Right renal cortex interstitium (tissue), 3 donors: ENCODE results near the gene PPP1R12B. TPM values are rescaled to one million over a fixed set of nuclear protein-coding genes. Genes with fewer than 3 reads are reported as not detected.
"Not testable (repeated sequence)": the region's sequence is repeated elsewhere in the genome, so short reads cannot be mapped to it uniquely, and the experiment has no call there.

Source experiments
- DNase-seq, 3 donors: peaks; one replicate each; pipeline ENCODE4 v3.0.0-alpha.2; 2013; ENCODE audit warnings: low read depth in 3 of 3, low spot score in 2 of 3
- polyA plus RNA-seq, 3 donors: library from polyadenylated mRNA; unstranded; fragments of 120-200 nt; gene quantifications; one replicate each; pipeline ENCODE4 v1.2.1, GENCODE V29; 2013; ENCODE audit not compliant: insufficient read length in 3 of 3

The PPP1R12B gene
- polyA plus RNA-seq, 3 donors: 13.0 to 16.0 (median 15.6) TPM

DNA sequence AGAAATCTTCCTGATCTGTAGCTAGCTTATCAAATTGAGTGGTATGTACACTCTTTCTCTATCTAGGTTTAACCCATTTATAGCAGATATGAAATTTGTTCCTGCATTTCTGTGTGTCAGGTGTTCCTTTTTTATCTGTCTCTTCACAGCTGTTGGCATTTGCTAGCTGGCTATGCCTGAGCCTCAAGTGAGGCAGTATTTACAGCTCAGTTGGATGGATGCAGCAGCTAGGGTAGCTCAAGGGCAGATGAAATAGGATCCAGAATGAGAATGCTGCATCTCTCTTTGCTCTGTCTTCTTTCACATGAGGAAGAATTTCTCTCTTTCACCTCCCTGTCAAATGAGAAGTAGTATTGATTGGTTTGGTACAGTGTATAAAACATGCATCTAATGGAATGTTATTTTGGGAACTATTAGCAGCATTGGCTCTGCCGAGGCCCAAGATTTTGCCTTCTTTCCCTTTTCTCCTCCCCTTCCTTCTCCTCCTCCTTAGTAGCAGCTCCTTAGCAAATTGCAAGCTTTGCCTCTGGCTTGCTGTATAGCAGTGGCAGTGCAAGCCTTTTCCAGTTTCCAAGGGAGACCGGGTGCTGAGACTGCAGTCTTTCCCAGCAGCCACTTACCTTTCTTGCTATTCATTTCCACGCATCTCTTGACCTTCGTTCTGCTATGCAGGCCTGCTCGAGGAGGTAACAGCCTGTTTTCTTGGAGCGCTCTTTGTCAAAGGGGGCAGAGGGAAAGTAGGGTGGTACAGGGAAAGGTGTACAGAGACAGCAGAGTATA is 125.0 kb downstream of the PPP1R12B start:
- DNase-seq: not testable (repeated sequence)

DNA sequence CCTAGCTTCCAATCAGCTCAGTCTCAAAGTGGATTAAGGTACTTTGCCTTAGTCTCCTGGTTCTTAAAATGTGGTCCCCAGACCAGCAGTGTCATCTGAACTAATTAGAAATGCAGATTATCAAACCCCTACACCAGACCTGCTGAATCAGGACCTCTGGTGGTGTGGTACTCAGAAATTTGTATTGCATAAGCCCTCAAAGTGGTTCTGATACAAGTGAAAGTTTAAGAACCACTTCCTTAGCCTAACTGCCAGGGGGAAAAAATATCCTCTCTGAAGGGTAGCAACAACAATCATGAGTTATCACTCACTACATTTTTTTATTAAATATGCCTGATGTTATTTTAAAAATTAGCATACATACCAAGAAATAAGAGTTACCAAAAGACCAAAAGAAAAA is 131.2 kb downstream of the PPP1R12B start:
- not testable (repeated sequence) for DNase-seq

DNA sequence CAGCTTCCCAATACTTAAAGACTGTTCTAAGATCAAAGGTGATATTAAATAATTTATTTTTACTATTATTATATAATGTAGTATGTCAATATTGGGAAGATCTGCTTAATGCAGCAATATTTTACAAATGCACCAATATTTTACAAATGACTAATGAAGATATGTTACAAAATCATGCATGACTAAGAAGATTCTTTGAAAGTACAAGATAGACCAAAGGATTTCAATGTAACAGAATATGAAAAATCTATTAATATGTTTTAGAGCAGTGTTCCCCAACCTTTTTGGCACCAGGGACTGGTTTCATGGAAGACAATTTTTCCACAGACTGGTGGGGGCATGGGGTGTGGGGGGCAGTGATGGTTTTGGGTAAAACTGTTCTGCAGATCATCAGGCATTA is 132.1 kb downstream of the PPP1R12B start:
- not testable (repeated sequence) for DNase-seq

DNA sequence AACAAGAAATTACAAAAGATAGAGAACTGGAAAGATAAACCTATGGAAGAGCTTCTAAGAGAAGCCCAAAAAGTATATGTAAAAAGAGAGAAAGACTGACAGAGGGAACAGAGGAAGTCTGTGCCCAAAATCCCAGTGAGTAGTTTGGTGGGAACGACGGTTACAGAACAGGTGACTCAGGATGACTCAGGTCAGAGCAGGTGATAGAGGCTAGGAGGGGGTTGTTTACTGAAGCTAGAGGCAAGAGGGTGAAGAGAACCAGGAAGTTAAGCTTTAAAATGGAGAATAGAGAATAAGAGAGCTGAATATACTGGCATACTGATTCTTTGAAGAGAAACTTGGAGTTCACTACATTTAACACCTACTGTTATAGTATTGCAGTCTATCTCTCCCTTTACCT is 134.9 kb downstream of the PPP1R12B start:
- DNase-seq: not testable (repeated sequence)

DNA sequence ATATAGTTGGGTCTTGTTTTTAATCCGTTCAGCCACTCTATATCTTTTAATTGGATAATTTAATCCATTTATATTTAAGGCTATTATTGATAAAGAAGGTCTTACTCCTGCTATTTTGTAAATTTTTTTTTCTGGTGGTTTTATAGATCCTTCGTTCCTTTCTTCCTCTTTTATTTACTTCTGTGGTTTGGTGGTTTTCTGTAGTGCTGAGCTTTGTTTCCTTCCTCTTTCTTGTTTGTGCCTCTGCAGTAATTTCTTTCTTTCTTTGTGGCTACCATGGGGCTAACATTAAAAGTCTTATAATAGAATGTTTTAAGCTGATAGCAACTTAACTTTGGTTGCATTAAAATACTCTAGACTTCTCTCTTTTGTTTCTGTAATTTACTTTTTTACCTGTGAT is 135.5 kb downstream of the PPP1R12B start:
- not testable (repeated sequence) for DNase-seq

DNA sequence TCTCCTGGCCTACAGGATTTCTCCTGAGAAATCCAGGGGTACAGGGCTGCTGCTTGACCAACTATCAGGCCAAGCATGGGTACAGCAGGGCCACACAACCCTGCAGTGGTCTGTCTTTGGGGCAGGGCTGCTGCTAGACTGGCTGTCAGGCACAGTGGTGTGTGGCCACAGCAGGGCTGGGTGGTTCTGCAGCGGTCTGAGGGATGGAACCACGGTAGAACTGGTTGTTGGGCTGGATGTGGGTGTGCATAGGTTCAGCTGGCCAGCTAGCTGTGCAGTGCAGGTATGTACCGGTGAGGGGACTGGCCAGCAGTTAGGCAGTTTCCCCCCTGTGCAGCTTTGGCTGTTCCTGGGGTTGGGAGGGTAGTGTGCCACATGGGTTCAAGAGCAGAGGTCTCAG is 136.3 kb downstream of the PPP1R12B start:
- DNase-seq: not testable (repeated sequence)

DNA sequence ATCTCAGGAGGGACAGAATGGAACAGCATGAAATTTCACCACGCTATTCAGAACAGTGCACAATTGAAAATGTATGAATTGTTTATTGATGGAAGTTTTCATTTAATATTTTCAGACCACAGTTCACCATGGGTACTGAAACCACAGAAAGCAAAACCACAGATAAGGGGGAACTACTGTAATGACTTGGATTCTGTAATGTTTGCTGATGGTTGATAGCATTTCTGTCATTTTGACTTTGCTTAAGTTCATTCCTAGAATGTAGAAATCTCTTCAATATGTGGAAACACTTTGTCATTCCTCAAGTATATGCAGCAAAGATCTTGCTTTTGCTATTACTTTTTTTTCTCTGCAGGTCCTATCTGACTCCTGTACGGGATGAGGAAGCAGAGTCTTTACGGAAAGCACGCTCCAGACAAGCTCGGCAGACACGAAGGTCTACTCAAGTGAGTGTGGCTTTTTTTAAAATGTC is 139.7 kb downstream of the PPP1R12B start:
- not testable (repeated sequence) for DNase-seq

DNA sequence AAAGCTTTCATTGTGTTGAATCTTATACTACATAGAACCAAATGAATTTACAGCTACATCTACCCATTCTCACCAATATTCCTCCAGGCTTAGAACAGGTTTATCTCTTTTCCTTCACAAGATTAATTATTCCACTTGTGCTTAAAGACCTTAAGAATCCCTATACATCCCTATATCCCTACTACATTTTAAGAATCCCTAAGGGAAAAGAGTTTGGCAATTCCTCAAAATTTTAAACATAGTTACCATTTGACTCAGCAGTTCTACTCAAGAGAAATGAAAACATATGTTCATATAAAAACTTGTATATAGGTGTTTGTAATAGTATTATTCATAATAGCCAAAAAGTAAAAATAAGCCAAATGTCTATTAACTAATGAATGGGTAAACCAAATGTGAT is 140.6 kb downstream of the PPP1R12B start:
- DNase-seq: not testable (repeated sequence)

DNA sequence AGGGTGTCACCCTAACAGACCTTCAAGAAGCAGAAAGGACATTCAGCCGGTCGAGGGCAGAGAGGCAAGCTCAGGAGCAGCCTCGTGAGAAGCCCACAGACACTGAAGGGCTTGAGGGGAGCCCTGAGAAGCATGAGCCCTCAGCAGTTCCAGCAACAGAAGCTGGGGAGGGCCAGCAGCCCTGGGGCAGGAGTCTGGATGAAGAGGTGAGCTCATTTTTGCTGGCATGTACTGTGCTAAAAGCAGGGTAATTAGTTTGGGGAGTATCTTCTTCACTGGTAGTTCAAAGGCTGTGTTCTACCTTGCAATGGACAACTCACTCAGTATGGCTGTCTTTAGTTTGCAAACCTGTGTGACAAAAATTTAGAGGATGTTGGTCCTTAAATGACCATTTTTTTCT is 144.6 kb downstream of the PPP1R12B start:
- DNase-seq: not testable (repeated sequence)

DNA sequence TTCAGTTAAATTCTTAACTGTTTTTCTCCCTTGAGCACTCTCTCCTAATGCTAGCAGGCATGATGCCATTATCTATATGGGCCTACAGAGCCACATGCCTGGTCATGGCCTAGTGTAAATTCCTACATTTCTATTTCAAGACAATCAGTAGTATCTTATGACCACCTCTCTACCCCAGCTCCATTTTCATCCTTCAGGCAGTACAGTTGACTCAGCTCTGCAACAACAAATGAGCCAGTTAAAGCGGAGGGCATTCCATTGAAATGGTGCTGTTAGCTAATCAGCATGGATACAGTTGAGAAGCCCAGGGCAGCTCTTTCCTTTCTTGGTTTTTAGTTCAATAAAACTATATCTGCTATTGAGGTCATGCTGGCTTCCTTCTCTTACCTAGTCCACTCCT is 150.0 kb downstream of the PPP1R12B start:
- no peak for DNase-seq

DNA sequence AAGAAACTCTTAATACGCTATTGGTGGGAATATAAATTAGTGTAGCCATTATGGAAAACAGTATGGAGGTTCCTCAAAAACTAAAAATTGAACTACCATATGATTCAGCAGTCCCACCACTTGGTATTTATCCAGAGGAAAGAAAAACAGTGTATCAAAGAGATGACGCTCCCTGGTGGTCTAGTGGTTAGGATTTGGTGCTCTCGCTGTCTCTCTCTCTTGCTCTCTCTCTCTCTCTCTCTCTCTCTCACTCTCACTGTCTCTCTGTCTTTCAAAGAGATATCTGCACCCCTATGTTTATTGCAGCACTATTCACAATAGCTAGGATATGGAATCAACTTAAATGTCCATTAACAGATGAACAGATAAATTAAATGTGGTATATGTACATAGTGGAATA is 151.5 kb downstream of the PPP1R12B start:
- not testable (repeated sequence) for DNase-seq

DNA sequence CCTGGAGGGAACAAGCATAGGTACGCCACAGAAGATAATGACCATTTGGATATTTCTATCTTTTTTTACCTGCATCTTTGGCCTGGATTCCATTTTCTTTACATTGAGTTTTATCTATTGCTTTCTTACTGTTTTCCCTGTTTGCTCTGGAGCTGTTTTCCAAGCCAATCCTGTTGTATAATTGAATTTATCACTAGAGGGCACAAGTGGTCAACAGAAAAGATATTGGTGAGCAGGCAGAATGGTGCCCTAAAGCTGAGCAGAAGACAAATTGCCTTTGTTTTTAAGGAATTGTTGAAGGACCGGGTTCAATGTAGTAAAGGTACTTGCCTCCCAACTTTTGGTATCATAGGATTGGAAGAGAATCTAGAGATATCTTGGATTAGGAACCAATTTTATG is 152.8 kb downstream of the PPP1R12B start:
- DNase-seq: peak in 2 of 3 donors; percentile 7 to 8

DNA sequence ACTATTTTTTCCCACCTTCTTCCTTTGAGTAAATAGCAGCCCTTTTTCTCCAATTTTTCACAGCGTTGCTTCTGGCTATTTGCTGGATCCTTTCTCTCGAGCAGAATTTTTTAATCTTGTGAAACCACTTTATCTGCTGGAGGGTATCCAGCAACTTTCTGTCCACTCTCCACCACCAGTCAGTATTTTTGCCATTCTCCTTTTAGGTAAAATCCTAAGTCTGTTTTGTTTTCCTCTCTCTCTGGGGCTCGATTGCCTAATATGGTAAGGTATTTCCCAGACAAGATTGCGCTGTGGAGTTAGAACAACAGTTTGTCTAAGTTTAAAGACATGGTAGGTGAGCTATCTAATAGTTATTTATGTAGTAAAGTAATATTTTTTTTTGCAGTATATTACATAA is 156.9 kb downstream of the PPP1R12B start:
- peak in 1 of 3 donors; percentile 2 for DNase-seq

DNA sequence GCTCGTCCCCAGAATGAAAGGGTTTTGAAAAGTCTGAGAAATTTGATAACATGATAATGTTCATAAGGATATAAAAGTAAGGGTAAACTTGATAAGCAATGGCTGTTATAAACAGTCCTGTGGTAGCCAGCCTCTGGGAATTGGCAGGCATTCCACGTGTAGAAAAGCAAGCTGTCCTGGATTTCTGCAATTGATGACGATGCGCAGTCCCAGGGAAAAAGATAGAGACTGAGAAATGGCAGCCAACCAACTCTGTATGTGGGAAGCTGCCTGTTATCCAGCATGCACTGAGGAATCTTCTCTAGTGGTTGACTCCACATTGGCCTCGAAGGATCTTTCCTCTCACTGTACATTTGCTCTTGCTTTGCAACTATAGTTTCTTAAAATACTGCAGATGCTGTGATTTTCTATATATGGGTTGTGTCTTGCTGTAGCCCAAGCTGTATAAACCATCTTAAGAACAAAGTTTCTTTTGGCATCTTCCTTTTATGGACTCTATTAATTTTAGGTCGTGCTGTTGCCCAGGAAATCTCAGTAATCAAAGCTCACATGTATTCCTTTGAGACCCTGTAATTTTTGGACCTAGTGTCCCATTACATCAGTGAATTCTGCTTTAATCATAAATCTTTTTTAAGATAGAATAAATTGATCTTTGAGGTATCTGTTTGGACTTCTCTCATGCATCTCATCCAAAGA is 157.5 kb downstream of the PPP1R12B start:
- not testable (repeated sequence) for DNase-seq

DNA sequence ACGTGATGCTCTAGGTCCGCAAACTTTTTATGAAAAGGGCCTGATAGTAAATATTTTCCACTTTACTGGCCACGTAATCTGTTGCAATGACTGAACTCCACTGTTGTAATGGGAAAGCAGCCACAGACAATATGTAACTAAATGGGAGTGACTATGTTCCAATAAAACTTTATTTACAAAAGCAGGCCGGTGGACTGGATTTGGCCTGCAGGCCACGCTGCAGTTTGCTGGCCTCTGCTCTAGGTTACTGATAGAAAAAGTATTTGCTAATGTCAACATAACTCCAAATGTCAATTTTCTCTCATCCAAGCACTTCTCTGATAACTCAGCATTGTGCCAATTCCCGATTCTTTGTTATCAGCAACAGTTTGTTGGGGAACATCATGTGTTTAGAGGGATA is 160.4 kb downstream of the PPP1R12B start:
- not testable (repeated sequence) for DNase-seq

DNA sequence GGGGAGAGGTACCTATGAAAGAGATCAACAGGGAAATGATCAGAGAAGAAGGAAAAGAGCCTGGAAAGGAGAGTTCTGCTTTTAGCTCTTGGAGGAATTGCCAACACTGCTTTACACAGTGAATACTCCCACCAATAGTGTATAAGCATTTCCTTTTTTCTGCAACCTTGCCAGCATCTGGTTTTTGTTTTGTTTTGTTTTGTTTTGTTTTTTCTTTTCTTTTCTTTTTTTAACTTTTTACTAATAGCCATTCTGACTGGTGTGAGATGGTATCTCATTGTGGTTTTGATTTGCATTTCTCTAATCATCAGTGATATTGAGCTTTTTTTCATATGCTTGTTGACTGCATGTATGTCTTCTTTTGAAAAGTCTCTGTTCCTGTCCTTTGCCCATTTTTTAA is 165.4 kb downstream of the PPP1R12B start:
- not testable (repeated sequence) for DNase-seq

DNA sequence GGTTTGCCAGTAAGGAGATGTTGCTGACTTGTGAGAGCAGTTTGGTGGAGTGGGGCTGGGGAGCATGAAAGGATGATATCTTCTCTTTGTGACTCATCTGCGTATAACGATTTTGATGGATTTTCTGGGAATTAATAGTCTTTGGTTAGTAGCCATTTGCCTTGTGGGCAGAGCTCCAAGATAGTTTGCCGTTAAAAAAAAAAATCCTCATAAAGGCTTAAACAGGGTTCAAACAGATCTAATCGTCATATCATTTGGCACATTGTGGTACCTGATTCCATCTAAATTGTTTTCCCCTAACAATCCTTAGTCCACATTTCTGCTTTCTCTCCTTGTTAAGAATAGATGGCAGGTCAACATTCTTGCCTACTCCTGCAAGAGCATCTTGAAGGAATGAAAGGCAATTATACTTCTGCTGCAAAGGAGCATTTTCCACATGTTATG is 168.0 kb downstream of the PPP1R12B start:
- DNase-seq: no peak

DNA sequence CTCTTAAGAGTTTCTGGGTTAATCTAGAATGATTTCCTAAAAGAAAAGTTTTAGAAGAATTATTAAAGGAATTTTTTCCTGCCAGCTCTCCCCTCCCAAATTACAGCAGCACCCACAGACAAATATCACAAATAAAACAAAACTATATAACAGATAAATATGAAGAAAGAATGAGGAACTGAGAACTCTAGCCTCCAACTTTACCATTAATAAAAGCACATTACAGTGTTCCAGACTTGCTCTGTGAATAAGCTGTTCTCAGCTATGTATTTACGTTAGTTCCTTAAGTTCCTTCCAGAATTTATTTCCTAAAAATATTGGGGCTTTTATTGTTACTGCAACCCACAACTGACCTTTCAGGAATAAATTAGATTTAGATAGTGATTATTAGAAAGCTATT is 168.6 kb downstream of the PPP1R12B start:
- DNase-seq: not testable (repeated sequence)

DNA sequence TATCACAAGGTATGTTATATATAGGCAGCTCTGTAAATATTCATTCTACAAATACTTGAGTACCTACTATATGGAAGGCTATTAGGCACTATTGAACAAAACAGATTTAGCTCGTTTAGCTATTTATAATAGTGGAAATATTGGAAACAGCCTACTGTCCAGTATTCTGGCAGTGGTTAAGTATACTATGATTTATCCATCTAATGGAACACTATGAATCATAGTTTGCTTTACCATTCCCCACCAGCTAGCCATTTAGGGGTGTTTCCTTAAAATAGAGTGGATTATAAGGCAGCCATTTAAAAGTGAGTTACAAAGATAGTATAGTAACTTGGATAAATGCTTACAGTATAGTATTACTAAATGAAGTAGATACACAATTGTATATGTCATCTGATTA is 169.7 kb downstream of the PPP1R12B start:
- DNase-seq: not testable (repeated sequence)

DNA sequence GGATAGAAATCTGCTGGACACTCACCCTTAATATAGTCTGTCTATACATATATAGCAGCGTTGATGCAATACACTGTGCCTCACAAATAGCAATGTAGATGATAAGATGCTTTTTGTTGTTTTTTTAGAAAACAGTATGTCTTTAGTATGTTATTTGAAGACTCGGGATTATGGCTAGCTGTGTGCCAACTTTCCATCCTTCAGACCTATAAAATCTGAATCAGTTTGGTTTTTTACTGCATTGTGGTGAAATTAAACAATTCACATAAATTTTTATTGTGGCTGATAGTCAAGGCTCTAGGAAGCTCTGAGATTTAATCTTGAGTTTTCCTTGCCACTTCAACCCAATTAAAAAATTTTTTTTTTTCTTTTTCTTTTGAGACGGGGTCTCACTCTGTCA is 170.4 kb downstream of the PPP1R12B start:
- DNase-seq: not testable (repeated sequence)

DNA sequence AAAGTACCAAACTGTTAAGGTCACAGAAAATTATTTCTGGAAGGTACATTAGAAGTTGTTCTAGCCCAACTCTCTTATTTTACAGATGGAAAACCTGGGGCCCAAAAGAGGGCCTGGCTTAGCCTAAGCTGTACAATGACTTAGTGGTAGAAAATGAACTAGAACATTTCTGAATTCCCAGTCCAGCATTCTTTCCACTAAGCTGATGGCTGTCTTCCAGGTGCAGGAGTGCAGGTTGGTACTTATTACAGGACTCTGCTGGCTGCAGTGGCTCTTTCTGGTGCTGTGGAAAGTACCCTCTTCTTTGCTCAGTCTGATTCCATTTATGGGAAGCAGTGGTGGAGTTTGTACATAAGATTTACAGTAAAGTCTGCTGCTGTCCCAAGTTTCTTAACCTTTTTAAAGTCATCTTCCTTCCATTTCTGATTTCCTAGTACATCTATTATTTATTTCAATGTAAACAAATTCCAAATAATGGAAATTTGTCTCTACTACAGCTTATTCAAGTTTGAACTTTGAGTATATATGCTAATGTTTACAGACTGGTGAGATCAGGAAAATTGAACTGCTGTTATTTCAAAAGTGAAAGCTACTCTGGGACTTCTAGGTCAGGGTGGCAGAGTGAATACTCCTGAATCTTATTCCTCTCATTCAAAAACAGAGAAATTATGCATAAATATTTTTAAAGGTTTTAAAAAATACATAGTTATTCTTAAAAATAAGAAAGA is 171.8 kb downstream of the PPP1R12B start:
- DNase-seq: not testable (repeated sequence)
